A204.1 (cell line): ENCODE data around the gene SUSD3.

Source experiments
- FAIRE-seq: peaks from 2 replicates; lab custom pipeline; 2012; peaks lifted over from hg19 to GRCh38; lab: Jason Lieb, UNC

Gene SUSD3

GRCh38 chr9:93053781-93054331 lies 4.6 kb upstream of the SUSD3 start:
- no peak for FAIRE-seq

DNA sequence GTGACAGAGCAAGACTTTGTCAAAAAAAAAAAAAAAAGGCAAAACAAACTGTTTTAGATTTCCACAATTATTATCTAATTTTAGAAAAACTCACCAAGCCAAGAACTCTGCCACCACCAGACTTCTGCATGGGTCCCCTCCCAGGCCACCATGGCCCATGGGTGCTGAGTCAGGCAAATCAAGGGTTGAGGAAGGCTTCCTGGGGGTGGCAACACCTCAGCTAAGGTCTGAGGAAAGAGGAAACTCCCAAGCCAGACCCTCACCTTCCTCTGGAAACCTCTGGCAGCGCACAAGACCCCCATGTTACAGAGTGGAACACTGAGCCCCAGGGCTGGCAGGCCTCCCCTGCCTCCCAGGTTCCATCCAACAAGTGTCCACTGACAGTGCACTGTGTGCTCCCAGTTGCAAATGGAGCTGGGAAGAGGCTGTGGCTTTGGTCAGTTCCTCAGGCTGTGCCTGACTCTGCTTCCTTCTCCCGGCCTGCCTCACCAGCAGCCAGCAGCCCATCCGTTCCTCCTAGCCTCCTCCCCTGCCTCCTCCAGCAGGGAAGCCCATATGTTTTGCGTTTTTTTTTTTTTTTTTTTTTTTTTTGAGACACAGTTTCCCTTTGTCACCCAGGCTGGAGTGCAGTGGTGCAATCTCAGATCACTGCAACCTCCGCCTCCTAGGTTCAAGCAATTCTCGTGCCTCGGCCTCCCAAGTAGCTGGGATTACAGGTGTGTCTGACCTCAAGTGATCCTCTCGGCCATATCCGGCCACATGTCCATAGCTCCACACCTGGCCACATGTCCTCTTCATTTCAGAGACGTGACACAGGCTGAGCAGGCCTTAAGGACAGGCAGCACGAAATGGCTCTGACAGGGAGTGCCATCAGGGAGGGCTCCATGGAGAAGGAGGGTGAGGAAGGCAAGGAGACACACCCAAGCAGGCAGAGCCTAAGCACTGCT lies 3.5 kb upstream of the SUSD3 start:
- FAIRE-seq, result no peak

- no peak for FAIRE-seq
These were observed 1.3 kb upstream of the SUSD3 start for GRCh38 chr9:93057042-93057702.

DNA sequence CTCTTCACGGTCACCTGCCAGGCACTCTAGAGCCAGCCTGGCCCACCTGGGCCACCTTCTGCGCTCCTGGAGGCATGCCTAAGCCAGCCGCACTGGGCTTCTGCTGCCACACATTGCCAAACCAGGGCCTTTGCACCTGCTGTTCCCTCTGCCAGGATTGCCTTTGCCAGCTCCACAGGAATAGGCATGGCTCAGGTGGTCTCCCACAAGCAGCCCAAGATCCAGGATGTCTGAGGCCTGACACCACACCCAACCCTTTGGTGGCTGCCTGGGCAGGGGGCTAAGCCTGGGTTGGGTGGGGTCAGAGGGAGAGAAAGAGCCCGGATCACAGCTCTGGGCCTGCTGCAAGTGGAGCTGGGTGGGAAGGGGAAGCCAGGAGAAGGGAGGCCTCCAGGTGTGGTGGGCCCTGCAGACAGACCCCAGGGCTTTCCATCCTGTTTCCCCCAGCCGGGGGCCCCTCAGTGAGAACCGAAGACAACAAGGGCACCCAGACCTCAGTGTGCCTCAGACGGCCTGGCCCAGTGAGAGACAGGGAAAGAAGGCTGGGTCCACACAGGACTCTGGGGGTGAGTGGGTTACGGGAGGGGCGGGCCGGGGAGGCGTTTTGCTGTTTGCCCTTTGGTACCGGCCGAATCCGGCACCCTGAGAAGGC lies 672 bp upstream of the SUSD3 start:
- no peak for FAIRE-seq

- no peak for FAIRE-seq
These were observed 662 bp downstream of the SUSD3 start for GRCh38 chr9:93059011-93059714.

- no peak for FAIRE-seq
These were observed 1.4 kb downstream of the SUSD3 start for GRCh38 chr9:93059715-93060578.

GRCh38 chr9:93060746-93061259 lies 2.3 kb downstream of the SUSD3 start:
- no peak for FAIRE-seq

- FAIRE-seq, result no peak
These were observed 2.8 kb downstream of the SUSD3 start for GRCh38 chr9:93061260-93061751.

GRCh38 chr9:93061791-93062763 lies 3.6 kb downstream of the SUSD3 start:
- no peak for FAIRE-seq

- FAIRE-seq, result no peak
These were observed 6.1 kb downstream of the SUSD3 start for GRCh38 chr9:93064392-93065134.

DNA sequence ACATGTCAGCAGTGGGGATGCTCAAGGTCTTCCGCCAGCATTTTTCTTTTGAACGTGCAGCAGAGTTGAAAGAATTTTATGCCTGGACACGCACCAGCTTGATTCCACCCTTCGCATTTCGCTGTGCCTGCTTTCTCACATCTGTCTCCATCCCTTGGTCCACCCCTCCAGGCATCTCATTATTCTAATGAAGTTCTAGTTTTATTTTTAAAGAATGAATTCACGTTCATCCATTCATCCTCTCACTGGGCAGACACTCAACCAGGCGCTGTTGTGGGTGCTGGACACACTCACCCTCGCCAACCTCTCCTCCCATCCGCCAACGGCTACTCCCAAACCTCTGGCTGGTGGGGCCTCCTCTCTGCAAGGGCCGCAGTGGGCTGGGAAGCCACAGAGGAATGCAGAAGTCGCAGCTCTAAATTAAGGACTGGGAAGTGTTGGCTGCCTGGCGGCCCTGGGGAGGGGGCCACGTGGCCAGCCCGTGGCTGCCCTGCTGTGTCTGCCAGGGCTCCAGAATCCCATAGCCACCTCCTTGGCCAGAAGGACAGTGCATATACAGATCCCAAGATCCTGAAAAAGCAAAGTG lies 6.7 kb downstream of the SUSD3 start:
- no peak for FAIRE-seq

- no peak for FAIRE-seq
These were observed 8.6 kb downstream of the SUSD3 start for GRCh38 chr9:93066978-93067603.

DNA sequence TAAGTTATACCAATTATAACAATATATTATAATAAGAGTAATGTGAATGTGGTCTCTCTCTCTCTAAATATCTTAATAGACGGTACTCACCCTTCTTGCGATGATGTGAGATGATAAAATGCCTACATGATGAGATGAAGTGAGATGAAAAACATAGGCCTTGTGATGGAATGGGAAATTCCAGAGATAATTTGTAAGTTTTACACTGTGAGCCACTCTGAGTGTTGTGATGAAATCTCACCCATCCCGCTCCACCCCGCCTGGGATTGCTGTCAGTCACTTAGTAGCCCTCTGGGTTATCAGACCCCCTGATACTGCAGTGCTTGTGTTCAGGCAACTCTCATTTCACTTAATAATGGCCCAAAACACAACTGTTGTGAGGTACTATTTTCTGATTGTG lies 10.5 kb downstream of the SUSD3 start:
- no peak for FAIRE-seq

- FAIRE-seq, result no peak
These were observed 13.0 kb downstream of the SUSD3 start for GRCh38 chr9:93071464-93071863.

DNA sequence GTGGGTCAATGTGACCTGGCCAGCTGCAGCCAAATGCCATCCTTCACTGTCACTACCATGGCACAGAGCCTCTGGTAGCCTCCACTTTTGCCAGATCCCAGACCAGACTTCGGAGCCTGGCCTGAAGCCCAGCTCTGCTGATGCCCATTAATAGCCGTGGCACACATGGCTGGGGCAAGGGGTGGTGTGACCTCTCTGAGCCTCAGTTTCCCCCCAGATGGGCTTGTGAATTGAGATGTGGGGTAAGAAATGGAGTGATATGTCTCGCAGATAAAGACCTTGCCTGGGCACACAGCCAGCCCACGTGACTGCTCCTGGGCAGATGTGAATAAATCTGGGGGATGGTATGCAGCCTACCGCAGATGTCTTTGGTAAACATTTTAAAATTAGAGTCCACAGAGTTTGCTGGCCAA lies 13.9 kb downstream of the SUSD3 start:
- FAIRE-seq, result no peak

DNA sequence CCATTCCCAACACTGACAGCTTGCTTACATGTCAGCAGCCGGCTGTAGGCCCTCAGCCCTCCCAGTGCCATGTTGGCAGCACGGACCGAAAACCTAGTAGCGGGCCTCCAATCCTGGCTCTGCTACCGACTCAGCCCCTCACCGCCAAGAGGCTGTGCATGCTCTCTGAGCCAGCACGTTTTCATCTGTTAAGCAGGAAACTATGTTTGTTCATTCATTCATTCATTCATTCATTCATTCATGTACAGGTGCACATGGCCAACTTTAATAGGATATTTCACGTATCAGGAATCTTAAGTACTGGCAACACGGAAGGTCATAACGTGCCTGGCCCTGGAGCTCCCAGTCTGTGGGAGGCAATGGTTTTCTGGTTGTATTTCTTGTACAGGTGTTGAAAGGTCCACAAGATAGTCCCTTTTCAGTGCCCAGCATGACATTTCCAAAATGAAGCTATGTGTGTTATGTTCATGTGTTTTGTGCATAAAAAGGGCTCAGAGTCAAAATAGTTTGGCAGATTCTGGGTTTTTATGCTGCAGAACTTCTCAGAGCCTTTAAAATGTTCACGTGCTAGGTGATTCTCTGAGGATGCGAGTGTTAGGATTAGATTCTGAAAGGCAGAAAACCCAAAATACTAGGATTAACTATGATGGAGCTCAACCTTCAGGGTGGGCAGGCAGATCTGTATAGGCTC lies 17.7 kb downstream of the SUSD3 start:
- FAIRE-seq, result no peak

DNA sequence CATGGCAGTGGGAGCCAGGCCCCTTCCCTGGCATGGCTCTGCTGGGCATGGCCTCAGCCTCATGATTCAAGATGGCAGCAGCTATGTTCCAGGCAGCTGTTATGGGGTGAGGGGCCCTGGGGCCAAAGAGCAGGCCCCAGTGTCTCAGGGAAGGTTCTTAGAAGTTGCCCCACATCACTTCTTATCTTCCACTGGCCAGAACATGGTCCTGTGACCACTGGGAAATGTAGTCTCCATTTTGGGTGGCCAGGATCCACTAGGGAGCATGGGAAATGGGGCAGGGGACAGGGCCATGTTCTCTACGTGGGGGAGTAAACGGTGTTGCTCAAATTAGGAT lies 18.3 kb downstream of the SUSD3 start:
- FAIRE-seq, result no peak
